GM12872 (cell line): ENCODE data around the gene TSNAXIP1.

ENCODE experiments used
- TF ChIP-seq, protein P1 (sequence below): IDR thresholded peaks from 3 replicates; pipeline ENCODE4 v1.5.1; 2011; ENCODE audit warnings: low read depth, mild to moderate bottlenecking, low read length, moderate library complexity; ENCODE audit not compliant: insufficient read depth

Gene TSNAXIP1

DNA sequence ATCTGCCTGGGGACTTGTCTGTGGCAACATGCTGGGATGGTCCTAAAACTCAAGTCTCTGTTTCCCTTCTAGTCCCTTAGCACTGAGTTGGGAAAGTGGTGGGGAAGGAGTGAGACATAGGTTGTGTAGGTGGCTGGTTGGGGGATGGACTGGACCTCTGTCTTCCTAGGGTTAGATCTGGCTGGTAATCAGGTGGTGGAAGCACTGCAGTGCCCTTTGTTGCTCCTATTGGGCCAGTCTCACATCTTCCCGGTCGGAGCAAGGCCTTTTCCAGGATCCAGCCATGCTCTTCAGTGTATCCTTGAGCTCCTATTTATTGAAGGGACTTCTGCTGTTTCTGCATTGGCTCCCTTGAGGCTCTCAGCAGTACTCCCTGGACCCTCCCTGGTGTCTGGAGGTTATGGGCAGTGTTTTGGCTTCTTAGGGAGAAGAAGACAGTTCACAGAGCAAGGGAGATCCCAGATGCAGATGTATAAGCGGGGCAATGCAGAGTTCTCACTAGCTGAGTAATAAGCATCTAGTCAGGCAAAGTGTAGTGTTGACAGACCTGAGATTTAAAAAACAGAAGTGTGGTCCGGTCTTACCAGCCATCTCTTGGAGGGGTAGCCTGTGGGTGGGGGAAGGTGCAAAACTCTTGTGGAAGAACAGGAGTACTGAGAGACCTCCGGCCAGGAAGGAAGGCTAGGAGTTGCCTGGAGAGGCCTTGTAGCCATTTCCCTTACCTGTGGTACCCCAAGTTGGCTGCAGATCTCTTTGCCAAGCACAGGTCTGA, 38.8 kb downstream of the TSNAXIP1 start:
- TF ChIP-seq, protein P1, sequence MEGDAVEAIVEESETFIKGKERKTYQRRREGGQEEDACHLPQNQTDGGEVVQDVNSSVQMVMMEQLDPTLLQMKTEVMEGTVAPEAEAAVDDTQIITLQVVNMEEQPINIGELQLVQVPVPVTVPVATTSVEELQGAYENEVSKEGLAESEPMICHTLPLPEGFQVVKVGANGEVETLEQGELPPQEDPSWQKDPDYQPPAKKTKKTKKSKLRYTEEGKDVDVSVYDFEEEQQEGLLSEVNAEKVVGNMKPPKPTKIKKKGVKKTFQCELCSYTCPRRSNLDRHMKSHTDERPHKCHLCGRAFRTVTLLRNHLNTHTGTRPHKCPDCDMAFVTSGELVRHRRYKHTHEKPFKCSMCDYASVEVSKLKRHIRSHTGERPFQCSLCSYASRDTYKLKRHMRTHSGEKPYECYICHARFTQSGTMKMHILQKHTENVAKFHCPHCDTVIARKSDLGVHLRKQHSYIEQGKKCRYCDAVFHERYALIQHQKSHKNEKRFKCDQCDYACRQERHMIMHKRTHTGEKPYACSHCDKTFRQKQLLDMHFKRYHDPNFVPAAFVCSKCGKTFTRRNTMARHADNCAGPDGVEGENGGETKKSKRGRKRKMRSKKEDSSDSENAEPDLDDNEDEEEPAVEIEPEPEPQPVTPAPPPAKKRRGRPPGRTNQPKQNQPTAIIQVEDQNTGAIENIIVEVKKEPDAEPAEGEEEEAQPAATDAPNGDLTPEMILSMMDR = no peak

DNA sequence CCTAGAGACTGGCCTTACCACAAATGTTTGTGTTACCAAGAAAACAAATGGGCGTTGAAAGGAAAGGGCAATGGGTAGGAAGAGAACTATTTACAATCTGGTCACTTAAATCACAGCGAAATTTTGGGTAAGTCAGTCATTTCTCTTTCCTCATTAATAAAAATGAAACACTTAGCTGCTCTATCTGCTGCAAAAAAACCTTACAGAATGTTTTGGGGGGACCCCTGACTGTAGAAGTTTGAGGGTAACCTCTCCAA, 39.3 kb downstream of the TSNAXIP1 start:
- TF ChIP-seq, protein P1 = no peak

DNA sequence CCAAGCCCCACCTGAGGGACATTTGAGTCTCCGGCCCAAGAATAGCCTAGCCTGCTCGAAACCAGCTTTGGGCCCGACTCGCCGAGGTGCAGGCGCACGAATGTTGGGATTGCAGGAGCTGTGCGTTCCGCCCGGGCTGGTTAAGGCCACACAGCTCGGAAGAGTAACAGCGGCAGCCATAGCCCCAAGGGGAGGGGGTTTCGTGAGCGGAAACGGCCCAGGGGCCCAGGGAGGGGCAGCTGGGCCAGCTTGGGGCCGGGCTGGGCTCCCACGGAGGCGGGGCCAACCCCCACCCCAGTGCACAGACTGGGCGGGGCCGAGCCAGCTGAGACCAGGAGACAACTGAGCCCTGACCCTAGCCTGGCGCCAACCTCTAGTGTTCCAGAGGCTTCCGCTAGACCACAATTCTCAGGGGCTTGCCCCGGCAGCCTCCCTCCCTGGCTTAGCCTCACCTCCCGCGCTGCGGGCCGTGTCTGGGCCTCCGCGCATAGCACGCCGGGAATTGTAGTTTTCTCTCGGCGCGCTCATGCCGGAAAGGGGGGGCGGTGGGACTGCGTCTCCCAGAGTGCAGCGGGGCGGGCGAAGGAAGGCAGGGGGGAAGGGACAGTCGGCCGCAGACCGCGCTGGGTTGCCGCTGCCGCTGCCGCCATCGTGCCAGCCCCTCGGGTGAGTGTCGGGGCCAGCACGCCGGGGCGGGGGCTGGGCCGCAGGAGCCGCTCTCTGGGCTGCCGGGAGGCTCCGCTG, 39.8 kb downstream of the TSNAXIP1 start, which contains the start of gene NUTF2:
TSS of gene NUTF2 (plus strand) at position 614 of the 744 bp plus-strand sequence. CDS start 18,198 bp downstream, outside the sequence.
- TF ChIP-seq, protein P1 = no peak

DNA sequence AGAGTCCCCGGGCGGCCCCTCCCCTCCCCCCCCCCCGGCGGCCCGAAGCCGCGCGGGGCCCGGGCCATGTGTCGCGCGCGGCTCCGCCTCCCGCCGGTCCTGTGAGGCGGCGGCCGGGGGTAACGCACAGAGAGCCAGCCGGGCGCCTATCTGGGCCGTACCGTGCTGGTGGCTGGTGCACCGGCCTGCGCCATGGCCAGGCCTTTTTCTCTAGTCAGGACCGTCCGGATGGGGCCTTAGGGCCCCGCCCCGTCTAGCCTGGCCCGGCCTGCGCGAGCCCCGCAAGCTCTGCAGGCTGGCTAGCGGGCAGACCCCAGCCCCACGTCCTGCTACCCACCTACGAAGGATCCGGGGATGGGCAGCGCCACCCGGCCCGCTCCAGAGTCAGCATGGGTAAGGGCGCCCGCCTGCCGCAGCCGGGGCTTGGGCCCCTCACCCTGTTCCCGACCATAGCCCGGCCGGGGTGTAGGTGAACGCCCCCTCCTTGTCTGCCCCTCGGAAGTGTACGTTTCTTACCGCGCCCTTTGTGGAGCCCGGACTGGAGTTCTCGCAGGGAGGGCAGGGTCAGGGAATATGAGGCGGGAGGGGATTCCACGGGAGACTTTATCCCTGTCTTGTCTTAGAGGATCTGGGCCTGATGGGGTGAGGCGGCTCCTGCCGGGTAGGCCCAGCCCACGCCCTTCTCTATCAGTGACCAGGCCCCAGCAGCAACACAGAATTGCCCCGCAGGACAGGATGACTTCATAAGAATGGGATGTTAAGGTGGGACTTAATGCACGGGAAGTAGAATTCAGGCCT, 40.6 kb downstream of the TSNAXIP1 start, which contains the start of gene CENPT:
TSS of gene CENPT (minus strand) at position 630 of the 798 bp plus-strand sequence. CDS start 13,834 bp downstream, outside the sequence.
- TF ChIP-seq, protein P1 = no peak

DNA sequence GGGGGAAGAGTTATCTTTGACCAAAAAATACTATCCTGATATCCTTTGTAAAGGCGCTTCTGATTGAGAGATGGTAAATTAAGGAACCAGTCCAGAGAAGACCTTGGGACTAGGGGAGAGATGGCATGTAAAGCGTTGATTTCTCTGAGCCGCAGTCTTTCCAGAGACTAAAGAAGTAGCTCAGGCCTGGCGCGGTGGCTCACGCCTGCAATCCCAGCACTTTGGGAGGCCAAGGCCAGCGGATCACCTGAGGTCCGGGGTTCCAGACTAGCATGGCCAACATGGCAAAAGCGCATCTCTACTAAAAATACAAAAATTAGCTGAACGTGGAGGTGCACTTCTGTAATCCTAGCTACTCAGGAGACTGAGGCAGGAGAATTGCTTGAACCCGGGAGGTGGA, 41.4 kb downstream of the TSNAXIP1 start:
- TF ChIP-seq, protein P1 = no peak

DNA sequence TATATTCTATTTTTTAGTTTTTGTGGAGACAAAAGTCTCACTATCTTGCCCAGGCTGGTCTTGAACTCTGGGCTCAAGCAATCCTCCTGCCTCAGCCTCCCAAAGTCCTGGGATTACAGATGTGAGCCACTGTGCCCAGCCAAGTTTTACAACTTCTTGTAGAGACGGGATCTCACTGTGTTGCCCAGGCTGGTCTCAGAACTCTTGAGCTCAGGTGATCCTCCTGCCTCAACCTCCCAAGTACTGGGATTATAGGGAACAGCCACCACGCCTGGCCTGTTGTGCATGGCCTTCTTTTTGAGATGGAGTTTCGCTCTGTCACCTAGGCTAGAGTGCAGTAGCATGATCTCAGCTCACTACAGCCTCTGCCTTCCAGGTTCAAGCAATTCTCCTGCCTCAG, 47.0 kb downstream of the TSNAXIP1 start:
- TF ChIP-seq, protein P1 = no peak

DNA sequence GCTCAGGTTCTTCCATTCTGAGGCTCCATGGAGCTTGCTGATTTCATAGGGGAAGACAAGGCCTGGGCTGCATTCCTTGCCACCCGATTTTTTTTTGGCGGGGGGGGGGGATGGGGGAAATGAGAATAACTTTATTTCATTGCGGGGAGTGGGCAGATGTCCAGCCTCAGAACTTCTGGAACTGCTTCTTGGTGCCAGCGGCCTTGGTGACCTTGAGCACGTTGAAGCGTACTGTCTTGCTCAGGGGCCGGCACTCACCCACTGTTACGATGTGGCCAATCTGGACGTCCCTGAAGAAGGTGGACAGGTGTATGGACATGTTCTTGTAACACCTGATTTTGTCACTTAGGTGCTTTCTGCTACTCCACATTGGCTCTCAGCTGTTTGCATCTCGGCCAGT, 49.1 kb downstream of the TSNAXIP1 start:
- TF ChIP-seq, protein P1 = no peak
